ENCODE results near the gene HFE.
"Not testable (repeated sequence)": the region's sequence is repeated elsewhere in the genome, so short reads cannot be mapped to it uniquely, and the experiment has no call there.

The HFE gene, protein sequence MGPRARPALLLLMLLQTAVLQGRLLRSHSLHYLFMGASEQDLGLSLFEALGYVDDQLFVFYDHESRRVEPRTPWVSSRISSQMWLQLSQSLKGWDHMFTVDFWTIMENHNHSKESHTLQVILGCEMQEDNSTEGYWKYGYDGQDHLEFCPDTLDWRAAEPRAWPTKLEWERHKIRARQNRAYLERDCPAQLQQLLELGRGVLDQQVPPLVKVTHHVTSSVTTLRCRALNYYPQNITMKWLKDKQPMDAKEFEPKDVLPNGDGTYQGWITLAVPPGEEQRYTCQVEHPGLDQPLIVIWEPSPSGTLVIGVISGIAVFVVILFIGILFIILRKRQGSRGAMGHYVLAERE

DNA sequence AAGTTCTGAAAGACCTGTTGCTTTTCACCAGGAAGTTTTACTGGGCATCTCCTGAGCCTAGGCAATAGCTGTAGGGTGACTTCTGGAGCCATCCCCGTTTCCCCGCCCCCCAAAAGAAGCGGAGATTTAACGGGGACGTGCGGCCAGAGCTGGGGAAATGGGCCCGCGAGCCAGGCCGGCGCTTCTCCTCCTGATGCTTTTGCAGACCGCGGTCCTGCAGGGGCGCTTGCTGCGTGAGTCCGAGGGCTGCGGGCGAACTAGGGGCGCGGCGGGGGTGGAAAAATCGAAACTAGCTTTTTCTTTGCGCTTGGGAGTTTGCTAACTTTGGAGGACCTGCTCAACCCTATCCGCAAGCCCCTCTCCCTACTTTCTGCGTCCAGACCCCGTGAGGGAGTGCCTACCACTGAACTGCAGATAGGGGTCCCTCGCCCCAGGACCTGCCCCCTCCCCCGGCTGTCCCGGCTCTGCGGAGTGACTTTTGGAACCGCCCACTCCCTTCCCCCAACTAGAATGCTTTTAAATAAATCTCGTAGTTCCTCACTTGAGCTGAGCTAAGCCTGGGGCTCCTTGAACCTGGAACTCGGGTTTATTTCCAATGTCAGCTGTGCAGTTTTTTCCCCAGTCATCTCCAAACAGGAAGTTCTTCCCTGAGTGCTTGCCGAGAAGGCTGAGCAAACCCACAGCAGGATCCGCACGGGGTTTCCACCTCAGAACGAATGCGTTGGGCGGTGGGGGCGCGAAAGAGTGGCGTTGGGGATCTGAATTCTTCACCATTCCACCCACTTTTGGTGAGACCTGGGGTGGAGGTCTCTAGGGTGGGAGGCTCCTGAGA is at the start of gene HFE:
TSS of gene HFE (plus strand) at position 146 of the 832 bp plus-strand sequence. CDS start at position 158, 12 bp downstream.
- peak; percentile 64 for DNase-seq

DNA sequence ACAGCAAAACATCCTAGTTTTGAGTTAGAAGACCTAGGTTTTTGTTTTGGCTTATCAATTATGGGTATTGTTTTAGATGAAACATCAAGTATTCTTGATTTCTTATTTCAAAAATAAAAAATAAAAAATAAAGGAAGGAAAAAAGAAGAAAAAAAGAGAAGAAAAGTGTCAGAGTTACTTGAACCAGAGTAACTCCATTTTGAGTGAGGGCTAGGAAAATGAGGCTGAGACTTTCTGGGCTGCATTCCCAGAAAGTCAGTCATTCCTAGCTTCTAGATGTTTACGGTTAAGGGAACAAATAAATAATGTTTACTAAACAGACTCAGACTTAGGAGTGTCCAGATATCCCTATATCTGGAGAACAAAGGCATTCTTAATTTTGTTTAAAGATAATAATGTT is 45.3 kb upstream of the HFE start:
- DNase-seq = no peak

DNA sequence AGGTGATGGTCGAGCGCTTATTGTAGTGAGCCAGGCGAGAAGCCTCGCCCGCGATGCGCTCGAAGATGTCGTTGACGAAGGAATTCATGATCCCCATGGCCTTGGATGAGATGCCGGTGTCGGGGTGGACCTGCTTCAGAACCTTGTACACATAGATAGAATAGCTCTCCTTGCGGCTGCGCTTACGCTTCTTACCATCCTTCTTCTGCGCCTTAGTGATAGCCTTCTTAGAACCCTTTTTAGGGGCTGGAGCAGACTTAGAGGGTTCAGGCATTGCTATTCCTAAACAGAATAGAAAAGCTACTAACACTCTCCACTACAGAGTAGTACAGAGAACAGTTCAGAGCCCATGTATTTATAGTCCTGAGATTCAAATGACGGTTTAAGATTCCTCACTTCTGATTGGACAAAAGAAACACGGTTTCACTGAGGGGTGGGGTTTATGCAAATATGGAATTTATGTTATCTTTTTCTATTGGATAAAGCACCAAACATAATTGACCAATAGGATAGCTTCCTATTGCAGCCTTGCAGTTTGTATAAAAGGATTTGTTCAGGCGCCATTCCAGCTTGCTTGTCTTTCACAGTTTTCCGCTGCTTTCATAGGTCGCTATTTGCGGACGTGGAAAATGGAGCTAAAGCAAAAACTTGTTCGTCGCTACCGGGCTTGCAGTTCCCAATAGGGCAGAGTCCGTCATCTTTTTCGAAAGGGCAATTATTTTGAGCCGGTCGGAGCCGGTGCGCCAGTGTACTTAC is 43.7 kb upstream of the HFE start:
- DNase-seq = peak; percentile 99

DNA sequence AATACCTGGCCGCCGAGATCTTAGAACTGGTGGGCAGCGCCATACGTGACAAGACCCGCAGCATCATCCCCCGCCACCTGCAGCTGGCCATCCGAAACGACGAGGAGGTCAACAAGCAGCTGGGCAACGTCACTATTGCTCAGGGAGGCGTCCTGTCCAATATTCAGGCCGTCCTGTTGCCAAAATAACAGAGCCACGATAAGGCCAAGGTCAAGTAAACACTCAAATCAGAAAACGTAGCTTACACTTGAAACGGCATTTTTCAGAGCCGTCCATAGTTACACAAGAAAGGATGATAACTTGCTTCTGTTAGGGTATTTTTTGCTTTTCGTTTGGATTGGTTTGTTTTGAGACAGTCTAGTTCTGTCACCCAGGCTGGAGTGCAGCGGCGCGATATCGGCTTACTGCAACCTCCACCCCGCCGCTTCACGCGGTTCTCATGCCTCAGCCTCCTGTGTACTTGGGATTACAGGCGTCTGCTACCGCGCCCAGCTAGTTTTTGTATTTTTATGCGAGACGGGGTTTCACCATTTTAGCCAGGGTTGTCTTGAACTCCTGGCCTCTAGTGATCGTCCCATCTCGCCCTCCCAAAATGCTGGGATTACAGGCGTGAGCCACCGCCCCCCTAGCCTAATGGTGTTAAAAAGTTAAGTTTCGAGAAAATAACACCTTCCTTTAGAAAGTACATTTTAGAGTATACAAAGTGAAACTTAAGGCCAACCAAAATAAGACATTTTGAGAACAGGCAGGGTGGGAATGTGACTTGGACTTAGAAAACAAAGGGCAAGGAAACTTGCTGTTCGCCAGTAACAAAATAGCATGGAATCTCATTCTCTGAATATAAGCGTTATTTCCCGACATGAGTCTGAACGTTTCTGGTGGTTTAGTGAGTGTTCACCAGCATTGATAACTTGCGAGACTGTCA is 42.8 kb upstream of the HFE start:
- no peak for DNase-seq

DNA sequence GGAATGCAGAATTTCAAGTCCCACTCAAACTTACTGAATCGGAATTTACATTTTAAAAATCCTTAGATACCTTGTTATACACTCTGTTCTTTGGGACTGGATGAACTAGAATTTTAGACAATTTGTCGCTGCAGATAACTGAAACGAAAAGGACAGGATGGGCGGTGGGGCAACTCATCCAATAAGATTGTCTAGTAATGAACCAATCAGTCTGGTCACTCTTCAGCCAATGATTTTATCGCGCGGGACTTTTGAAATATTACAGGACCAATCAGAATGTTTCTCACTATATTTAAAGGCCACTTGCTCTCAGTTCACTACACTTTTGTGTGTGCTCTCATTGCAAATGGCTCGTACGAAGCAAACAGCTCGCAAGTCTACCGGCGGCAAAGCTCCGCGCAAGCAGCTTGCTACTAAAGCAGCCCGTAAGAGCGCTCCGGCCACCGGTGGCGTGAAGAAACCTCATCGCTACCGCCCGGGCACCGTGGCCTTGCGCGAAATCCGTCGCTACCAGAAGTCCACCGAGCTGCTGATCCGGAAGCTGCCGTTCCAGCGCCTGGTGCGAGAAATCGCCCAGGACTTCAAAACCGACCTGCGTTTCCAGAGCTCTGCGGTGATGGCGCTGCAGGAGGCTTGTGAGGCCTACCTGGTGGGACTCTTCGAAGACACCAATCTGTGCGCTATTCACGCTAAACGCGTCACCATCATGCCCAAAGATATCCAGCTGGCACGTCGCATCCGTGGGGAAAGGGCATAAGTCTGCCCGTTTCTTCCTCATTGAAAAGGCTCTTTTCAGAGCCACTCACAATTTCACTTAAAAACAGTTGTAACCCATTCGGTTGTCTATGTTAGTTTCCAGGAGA is 41.9 kb upstream of the HFE start:
- DNase-seq = peak; percentile 99

DNA sequence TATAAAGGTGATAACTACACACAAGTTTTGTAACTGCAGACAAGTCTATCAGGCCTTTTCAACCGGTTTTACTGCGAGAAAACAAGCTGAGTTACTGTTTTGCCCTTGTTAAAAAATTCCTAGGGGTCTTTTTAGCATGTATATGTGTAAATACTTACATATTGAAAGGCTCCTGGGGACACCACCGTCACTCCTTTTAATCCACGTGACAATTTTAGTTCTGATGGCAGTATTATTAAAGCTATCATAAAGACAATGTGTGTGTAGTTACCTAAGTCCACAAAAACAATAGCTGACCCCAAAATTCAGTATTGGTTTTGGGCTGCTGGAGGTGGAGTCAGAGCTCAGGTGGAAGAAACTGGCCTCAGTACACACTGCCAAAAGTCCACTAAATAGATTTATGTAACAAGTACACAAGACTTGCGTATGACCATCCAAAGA is 41.3 kb upstream of the HFE start:
- no peak for DNase-seq

DNA sequence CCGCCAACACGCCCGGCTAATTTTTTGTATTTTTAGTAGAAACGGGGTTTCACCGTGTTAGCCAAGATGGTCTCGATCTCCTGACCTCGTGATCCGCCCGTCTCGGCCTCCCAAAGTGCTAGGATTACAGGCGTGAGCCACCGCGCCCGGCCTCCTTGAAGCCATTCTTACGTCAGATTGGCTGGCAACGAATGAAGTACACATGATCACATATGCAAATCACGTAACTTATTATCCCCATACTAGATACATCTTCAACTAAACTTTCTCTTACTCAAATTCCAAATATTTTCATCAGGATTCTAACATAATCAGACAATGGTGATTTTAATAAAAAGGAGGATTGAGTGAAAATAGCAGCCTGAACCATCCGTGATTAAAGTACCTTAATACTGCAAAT is 39.9 kb upstream of the HFE start:
- not testable (repeated sequence) for DNase-seq

DNA sequence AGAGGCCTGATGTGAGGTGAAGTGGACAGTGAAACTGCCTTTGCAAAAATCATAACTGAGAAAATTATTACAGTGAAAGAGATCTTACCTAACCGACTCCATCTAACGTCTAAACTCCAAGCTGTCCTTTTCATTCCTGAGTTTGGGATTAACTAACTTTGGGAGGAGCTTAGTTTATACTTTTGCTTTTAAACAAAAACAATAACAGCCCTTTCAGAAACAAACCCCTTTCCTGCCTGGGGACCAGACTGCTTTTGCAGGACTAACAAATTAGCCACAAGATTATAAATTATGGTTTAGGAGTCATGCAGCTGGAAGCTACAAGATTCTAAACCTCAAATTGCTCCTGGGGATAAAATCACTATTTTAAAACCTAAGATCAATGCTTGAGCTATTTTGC is 38.6 kb upstream of the HFE start:
- no peak for DNase-seq

DNA sequence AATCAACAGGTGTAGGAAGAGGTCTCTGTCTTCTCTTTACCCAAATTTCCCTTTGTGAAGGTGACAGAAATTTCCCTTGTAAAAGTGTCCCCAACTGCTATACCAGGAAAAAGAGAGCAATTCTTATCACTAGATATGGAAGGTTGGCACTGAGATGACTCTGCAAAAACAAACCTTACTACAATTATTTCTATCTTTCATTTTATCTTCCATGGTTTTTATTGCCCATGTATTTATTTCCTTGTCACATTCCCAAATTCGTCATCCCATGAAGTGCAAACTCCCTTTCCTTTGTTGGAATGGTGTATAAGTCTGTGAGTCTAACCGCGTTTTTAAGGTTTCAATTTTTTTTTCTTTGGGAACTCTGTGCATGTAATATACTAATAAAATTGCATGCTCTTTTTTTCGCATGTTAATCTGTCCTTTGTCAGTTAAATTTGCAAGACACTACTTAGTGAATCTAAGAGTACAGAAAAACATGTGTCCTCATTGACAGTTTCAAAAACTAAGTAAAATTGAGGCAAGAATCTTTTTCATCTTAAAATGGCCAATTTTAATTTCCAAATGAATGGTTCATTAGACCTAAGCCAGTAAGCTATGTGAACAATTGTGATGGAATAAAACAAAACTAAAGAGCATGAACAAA is 35.4 kb upstream of the HFE start:
- peak; percentile 47 for DNase-seq

DNA sequence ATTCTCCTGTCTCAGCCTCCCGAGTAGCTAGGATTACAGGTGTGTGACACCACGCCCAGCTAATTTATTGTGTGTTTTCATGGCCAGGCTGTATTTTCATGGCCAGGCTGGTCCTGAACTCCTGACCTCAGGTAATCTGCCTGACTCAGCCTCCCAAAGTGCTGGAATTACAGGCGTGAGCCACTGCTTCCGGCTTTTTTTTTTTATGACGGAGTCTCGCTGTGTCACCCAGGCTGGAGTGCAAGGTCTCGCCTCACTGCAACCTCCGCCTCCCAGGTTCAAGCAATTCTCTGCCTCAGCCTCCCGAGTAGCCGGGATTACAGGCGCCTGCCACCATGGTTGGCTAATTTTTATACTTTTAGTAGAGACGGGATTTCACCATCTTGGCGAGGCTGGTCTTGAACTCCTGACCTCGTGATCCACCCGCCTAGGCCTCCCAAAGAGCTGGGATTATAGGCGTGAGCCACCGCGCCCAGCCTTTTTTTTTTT is 34.4 kb upstream of the HFE start:
- DNase-seq = not testable (repeated sequence)

DNA sequence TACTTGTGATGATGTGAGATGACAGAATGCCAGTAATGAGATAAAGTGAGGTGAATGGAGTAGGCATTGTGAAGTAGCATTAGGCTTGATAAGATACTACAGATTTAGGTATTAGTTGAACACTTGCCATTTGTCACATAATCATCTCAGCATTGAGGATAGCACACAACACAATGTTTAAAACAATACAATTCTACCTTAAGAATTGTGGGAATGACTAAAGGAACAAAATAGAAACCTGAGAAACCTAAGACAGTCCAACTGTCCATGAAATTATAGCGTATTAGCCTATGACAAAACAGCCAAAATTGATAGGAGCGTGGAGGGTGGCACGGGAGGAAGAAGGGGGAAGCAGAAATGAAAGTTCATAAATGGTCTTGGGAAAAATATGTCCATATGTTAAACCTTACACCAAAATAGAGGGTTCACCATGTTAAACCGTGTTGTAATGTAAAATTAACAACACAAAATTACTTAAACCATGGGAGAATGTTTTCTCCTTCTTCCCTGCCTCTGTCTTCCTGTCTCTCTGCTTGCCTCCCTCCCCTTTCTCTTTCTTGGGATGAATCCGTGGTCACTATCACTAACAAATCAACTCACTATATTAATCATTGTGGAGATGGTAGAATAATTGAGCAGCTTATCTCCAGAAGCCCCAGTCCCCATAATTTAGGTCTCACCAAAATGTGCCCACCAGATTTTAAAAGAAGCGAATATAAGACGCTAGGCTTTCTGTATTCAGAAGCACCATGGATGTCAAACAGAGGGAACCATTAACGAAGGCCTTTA is 33.0 kb upstream of the HFE start:
- no peak for DNase-seq

DNA sequence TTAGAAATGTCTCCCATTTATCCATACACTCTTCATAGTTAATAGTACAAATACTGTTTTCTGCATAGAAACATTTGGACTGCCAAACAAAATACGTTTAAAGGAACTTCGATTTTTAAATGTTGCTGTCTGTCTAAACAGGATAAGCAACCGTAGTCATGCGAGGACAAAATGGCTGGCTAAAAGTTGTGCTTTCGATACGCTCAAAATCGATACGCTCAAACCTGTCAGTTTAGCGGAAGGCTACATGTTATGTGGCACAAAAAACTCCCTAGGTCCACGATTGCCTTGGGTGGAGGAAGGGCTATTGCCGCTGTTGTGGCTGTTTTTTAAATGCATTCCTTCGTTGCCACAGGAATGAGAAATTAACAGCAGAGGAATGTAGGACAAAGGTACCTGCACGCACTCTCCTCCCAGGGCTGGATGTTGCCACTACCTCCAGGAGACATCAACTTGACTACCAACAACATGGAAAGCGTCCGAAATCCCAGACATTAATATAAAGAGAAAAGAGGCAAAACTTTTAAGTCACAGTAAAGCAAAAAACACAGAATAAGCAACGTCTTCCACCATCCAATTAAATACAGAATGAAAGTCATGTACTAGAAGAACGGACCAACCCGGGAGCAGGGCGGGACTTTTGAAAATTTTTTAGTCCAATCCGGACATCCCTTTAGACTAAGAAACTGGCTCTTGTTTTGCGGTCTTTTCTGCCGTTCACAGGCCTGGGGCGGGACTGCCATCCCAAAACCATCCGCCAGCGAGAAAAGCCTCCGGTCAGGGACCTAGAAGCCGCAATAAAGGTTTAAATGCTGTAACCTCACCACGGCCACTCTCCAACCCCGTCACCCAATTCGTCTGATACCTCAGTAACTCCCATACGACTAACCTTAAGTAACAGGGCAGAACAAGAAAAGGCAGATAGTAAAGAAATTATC is 32.2 kb upstream of the HFE start:
- DNase-seq = peak; percentile 99

DNA sequence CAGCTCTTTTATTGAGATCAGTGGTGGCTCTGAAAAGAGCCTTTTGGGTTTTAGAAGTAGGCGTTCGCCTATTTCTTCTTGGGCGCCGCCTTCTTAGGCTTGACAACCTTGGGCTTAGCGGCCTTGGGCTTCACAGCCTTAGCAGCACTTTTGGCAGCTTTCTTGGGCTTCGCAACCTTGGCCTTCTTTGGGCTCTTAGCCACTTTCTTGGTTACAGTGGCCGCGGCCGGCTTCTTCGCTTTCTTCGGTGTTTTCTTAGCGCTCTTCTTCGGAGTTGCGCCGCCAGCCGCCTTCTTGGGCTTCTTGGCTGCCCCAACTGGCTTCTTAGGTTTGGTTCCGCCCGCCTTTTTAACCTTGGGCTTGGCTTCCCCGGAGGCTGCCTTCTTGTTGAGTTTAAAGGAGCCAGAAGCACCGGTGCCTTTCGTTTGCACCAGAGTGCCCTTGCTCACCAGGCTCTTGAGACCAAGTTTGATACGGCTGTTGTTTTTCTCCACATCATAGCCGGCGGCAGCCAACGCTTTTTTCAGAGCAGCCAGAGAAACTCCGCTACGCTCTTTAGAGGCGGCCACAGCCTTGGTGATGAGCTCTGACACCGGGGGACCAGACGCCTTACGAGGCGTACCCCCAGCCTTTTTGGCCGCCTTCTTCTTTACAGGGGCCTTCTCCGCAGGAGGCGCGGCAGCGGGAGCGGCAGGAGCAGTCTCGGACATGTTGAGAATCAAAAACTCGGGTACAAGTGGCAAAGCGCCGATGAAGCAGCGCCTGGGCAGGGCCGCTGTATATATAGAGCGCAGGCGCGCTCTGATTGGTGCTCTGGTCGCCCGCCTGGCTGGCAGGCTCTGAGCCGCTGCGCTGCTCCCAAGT is 31.3 kb upstream of the HFE start:
- peak; percentile 99 for DNase-seq

DNA sequence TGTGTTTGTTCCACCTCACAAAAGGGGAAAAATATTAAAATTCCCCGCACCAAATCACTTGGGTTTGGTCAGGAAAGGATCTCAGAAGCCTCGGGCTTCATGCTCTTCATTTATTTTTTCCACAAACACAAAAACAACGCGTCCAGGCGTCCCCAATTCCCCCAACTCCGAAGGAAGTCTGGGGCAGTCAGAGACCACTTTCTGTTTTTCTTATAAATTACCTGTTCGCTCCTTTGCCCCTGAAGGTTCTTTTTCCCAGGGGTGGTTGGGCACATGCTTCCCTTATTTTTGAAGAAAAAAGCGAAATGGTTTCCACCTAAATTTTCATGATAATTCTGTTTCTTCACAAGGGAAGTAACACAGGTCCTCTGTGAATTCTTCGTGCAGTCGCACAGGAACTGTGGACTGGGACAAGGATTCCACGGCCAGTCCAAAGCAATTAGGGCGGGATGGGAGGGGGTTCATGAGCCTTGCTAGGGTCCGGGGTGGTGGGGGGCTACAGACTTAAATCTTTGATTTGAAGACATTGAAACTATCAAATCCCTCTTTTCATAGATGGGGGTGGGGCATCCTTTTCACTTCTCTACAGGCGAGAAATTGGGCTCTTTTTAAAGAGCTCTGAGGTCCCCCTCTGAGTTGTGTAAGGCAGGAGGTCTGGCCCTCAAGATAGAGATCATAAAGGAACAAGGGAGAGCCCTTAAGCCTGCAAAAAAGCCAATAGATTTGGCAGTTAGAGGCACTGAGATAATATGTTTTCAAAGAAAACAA is 30.5 kb upstream of the HFE start:
- DNase-seq = peak; percentile 85

DNA sequence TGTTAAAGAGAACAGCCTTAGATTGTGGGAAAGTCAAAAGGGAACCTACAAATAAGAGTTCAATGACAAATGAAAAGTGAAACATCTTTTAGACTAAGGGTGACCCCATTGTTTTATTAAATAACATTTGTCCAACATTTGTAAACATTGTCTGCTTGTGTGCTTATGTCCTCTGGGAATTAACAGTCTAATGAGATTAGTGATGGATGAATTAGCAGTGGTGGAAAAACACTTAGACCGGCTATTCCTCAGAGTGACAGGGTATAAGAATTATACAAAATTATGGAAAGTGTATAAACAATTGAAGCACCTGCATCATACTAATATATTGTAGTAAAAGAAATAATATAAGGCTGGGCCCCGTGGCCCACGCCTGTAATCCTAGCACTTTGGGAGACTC is 29.3 kb upstream of the HFE start:
- no peak for DNase-seq

DNA sequence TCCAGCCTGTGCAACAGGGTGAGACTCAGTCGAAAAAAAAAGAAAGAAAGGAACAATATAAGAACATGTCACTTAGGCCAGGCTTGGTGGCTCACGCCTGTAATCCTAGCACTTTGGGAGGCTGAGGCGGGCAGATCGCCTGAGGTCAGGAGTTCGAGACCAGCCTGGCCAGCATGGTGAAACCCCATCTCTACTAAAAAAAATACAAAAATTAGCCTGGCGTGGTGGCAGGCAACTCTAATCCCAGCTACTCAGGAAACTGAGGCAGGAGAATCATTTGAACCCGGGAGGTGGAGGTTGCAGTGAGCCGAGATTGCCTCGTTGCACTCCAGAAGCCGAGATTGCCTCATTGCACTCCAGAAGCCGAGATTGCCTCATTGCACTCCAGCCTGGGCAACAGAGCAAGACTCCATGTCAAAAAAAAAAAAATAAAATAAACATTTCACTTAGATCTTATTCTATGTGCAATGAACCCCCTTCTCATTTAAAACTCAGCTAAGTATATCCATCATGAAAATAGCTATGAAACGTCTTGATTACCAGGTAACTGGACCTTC is 28.7 kb upstream of the HFE start:
- DNase-seq = not testable (repeated sequence)
